ENCODE results near the gene CSRP1.
"Not testable (repeated sequence)": the region's sequence is repeated elsewhere in the genome, so short reads cannot be mapped to it uniquely, and the experiment has no call there.

The CSRP1 gene

GRCh38 chr1:201475915-201476669 lies 30.8 kb downstream of the CSRP1 start:
- no peak for DNase-seq

GRCh38 chr1:201475130-201475529 lies 31.8 kb downstream of the CSRP1 start:
- DNase-seq = no peak

GRCh38 chr1:201473296-201473695 lies 33.6 kb downstream of the CSRP1 start:
- DNase-seq = no peak

- not testable (repeated sequence) for DNase-seq
Observed at GRCh38 chr1:201472321-201472720, 34.6 kb downstream of the CSRP1 start.

- no peak for DNase-seq
Observed at GRCh38 chr1:201471772-201472171, 35.2 kb downstream of the CSRP1 start.

GRCh38 chr1:201470581-201470980 lies 36.3 kb downstream of the CSRP1 start:
- no peak for DNase-seq

GRCh38 chr1:201469645-201470074 lies 37.3 kb downstream of the CSRP1 start:
- DNase-seq = no peak

- DNase-seq = no peak
Observed at GRCh38 chr1:201468844-201469644, 37.9 kb downstream of the CSRP1 start, which contains the start of gene PHLDA3. PHLDA3 (minus strand) TSS chr1:201469188; CDS start chr1:201468786, 402 bp downstream.

GRCh38 chr1:201468501-201468843 lies 38.5 kb downstream of the CSRP1 start:
- no peak for DNase-seq

GRCh38 chr1:201466492-201466891 lies 40.4 kb downstream of the CSRP1 start:
- no peak for DNase-seq

- DNase-seq = no peak
Observed at GRCh38 chr1:201465698-201466290, 41.1 kb downstream of the CSRP1 start.

GRCh38 chr1:201463071-201463552 lies 43.8 kb downstream of the CSRP1 start:
- no peak for DNase-seq

- DNase-seq = no peak
Observed at GRCh38 chr1:201461645-201462441, 45.1 kb downstream of the CSRP1 start.

GRCh38 chr1:201460814-201461644 lies 45.9 kb downstream of the CSRP1 start:
- DNase-seq = no peak

- no peak for DNase-seq
Observed at GRCh38 chr1:201459775-201460174, 47.1 kb downstream of the CSRP1 start.

GRCh38 chr1:201459052-201459451 lies 47.9 kb downstream of the CSRP1 start:
- no peak for DNase-seq

GRCh38 chr1:201457508-201457960 lies 49.4 kb downstream of the CSRP1 start:
- DNase-seq = no peak

GRCh38 chr1:201456499-201457309 lies 50.2 kb downstream of the CSRP1 start:
- DNase-seq = no peak

GRCh38 chr1:201455098-201455497 lies 51.8 kb downstream of the CSRP1 start:
- DNase-seq = no peak

- DNase-seq = no peak
Observed at GRCh38 chr1:201454608-201455007, 52.3 kb downstream of the CSRP1 start.

GRCh38 chr1:201452866-201453265 lies 54.1 kb downstream of the CSRP1 start:
- DNase-seq = no peak

Data from SHP77 treated with DMSO at 0.1 percent for 48 hours (cell line).